IMR-90 (cell line): ENCODE measurements around the gene B9D1. TPM values are rescaled to one million over a fixed set of nuclear protein-coding genes. Genes with fewer than 3 reads are reported as not detected.

ENCODE experiments used
- ATAC-seq: fragments of 200-7000 bp; cut with Tn5 transposase; 2 replicates; pipeline ENCODE4 v1.9.1; 2020; ENCODE audit warnings: low read depth, mild to moderate bottlenecking, moderate library complexity
- BruUV-seq: library from RNA; stranded (reverse); fragments of 400-500 nt; replicated peaks from 2 replicates; lab custom pipeline; 2021; lab: Mats Ljungman, UMichigan
- CTCF ChIA-PET: fragments of 300-600 bp; formaldehyde crosslinking; extraction: SDS; loops from one replicate; lab custom pipeline; 2021; ENCODE audit warnings: antibody characterized with exemption; lab: Yijun Ruan, JAX
- POLR2A ChIA-PET: fragments of 300-600 bp; sonication (Branson Sonifier 250); formaldehyde crosslinking; loops from one replicate; lab custom pipeline; 2022; ENCODE audit warnings: antibody characterized with exemption; ENCODE audit not compliant: unreplicated experiment; lab: Charles Lee
- DNase-seq: peaks from one replicate; pipeline ENCODE4 v3.0.0; 2013
- H2AFZ ChIP-seq: replicated peaks from 2 replicates; pipeline ENCODE3; 2013; ENCODE audit warnings: low read length, mild to moderate bottlenecking; ENCODE audit not compliant: poor library complexity
- H2AK5ac ChIP-seq: 2 replicates; pipeline ENCODE4 v1.6.1; 2013; ENCODE audit warnings: low read depth, low read length, inconsistent platforms
- H2AK9ac ChIP-seq: replicated peaks from 2 replicates; pipeline ENCODE3; 2013; ENCODE audit warnings: mild to moderate bottlenecking, low read depth, low read length, moderate library complexity; ENCODE audit not compliant: poor library complexity
- H2BK120ac ChIP-seq: 2 replicates; pipeline ENCODE4 v1.6.1; 2013; ENCODE audit warnings: low read depth, low read length, inconsistent platforms
- H2BK15ac ChIP-seq: 3 replicates; pipeline ENCODE4 v1.6.1; 2013; ENCODE audit warnings: low read depth, low read length, inconsistent platforms
- H2BK20ac ChIP-seq: 2 replicates; pipeline ENCODE4 v1.6.1; 2013; ENCODE audit warnings: low read depth, mild to moderate bottlenecking, inconsistent platforms, low read length, moderate library complexity
- H2BK5ac ChIP-seq: 2 replicates; pipeline ENCODE4 v1.6.1; 2013; ENCODE audit warnings: mild to moderate bottlenecking, low read depth, low read length, inconsistent platforms; ENCODE audit not compliant: poor library complexity, severe bottlenecking
- H3K14ac ChIP-seq: replicated peaks from 2 replicates; pipeline ENCODE4 v1.6.1; 2013; ENCODE audit warnings: low read depth, low read length, inconsistent platforms
- H3K18ac ChIP-seq: 2 replicates; pipeline ENCODE4 v1.6.1; 2013; ENCODE audit warnings: low read depth, low read length, control low read depth
- H3K23ac ChIP-seq: 2 replicates; pipeline ENCODE4 v1.6.1; 2013; ENCODE audit warnings: low read depth, low read length, inconsistent platforms
- H3K27ac ChIP-seq: 2 replicates; pipeline ENCODE4 v1.5.1; 2013; ENCODE audit warnings: mild to moderate bottlenecking, control low read depth, low read length; ENCODE audit not compliant: insufficient read depth
- H3K27me3 ChIP-seq: 2 replicates; pipeline ENCODE4 v1.6.1; 2013; ENCODE audit warnings: low read length; ENCODE audit not compliant: control insufficient read depth, insufficient read depth
- H3K36me3 ChIP-seq: 2 replicates; pipeline ENCODE4 v1.6.1; 2013; ENCODE audit warnings: low read length, mixed read lengths; ENCODE audit not compliant: control insufficient read depth, insufficient read depth
- H3K4ac ChIP-seq: 2 replicates; pipeline ENCODE4 v1.6.1; 2013; ENCODE audit warnings: low read depth, low read length, inconsistent platforms
- H3K4me1 ChIP-seq: 2 replicates; pipeline ENCODE4 v1.6.1; 2013; ENCODE audit warnings: low read length, mixed read lengths; ENCODE audit not compliant: control insufficient read depth, insufficient read depth
- H3K4me2 ChIP-seq: 2 replicates; pipeline ENCODE4 v1.6.1; 2013; ENCODE audit warnings: low read depth, mild to moderate bottlenecking, control low read depth, low read length, moderate library complexity
- H3K4me3 ChIP-seq: 2 replicates; pipeline ENCODE4 v1.5.1; 2013; ENCODE audit warnings: low read depth, mild to moderate bottlenecking, control low read depth, low read length, moderate library complexity; ENCODE audit not compliant: insufficient read depth
- H3K56ac ChIP-seq: 2 replicates; pipeline ENCODE4 v1.6.1; 2013; ENCODE audit warnings: low read length, inconsistent platforms; ENCODE audit not compliant: insufficient read depth; ENCODE audit errors: extremely low read depth
- H3K79me1 ChIP-seq, 2 experiments: 2 replicates each; pipeline ENCODE4 v1.6.1; 2013; ENCODE audit warnings: low read length in 2 of 2, inconsistent platforms in 1 of 2, low read depth in 1 of 2
- H3K9ac ChIP-seq: 2 replicates; pipeline ENCODE4 v1.6.1; 2013; ENCODE audit warnings: low read depth, low read length, control low read depth
- H3K9me1 ChIP-seq: 2 replicates; pipeline ENCODE4 v1.6.1; 2013; ENCODE audit warnings: low read length, inconsistent platforms; ENCODE audit not compliant: insufficient read depth
- H3K9me3 ChIP-seq: 2 replicates; pipeline ENCODE4 v1.6.1; 2013; ENCODE audit warnings: low read length; ENCODE audit not compliant: control insufficient read depth, insufficient read depth
- H4K20me1 ChIP-seq: 2 replicates; pipeline ENCODE4 v1.6.1; 2013; ENCODE audit warnings: low read length, inconsistent platforms; ENCODE audit not compliant: insufficient read depth
- H4K5ac ChIP-seq: 2 replicates; pipeline ENCODE4 v1.6.1; 2013; ENCODE audit warnings: mild to moderate bottlenecking, low read depth, low read length, control low read depth
- H4K8ac ChIP-seq, 2 experiments: 2 replicates each; pipeline ENCODE4 v1.6.1; 2013; ENCODE audit warnings: low read depth in 2 of 2, low read length in 2 of 2, control low read depth in 1 of 2, inconsistent platforms in 1 of 2
- H4K91ac ChIP-seq: 2 replicates; pipeline ENCODE4 v1.6.1; 2013; ENCODE audit warnings: low read depth, low read length, inconsistent platforms; ENCODE audit not compliant: insufficient read depth
- FOS ChIP-seq: fragments of 150-350 bp; IDR thresholded peaks from 2 replicates; pipeline ENCODE4 v1.6.1; 2016; ENCODE audit warnings: low read depth, low read length
- RCOR1 ChIP-seq: IDR thresholded peaks from 2 replicates; pipeline ENCODE4 v1.6.1; 2012; ENCODE audit warnings: mild to moderate bottlenecking, low read length, improper control_type of control experiment; ENCODE audit not compliant: insufficient replicate concordance
- WGBS, 2 experiments: methylation state at CpG; one replicate each; pipeline versions ENCODE4 v1.1.5 to v1.1.7; 2013; ENCODE audit warnings: missing lambda C conversion rate in 2 of 2; ENCODE audit not compliant: insufficient read length in 1 of 2; ENCODE audit errors: extremely low coverage in 2 of 2; 5-methylcytosine and 5-hydroxymethylcytosine counted together
- dilution Hi-C: fragments of 300-500 bp; cut with HindIII; formaldehyde crosslinking; loops from one replicate; pipeline ENCODE4 v1.14.3; 2018; ENCODE audit warnings: low sequenced_read_pairs; ENCODE audit not compliant: unreplicated experiment
- in situ Hi-C: fragments of 300-500 bp; cut with MboI; formaldehyde crosslinking; loops from 3 replicates; pipeline ENCODE4 v1.14.3; 2019; ENCODE audit warnings: low sequenced_read_pairs, inconsistent platforms, mixed read lengths
- intact Hi-C: fragments of 100-400 bp; cut with micrococcal nuclease; formaldehyde crosslinking; loops from 2 replicates; pipeline ENCODE4 v1.10.0; 2022
- polyA plus RNA-seq, 3 experiments: library from polyadenylated mRNA; depleted of rRNA; stranded (reverse); fragments of >200 nt; gene quantifications; 2 replicates each; pipeline ENCODE4 v1.2.3, GENCODE V29; 2012; ENCODE audit warnings: low replicate concordance in 1 of 3
- total RNA-seq: library from RNA; depleted of rRNA; stranded (reverse); fragments of >200 nt; gene quantifications from 2 replicates; pipeline ENCODE4 v1.2.3, GENCODE V29; 2012

B9D1 gene
- total and polyA plus RNA-seq, 2 of the 4 experiments (the other 2 are of a cell fraction): 42.5 to 43.8 TPM

DNA sequence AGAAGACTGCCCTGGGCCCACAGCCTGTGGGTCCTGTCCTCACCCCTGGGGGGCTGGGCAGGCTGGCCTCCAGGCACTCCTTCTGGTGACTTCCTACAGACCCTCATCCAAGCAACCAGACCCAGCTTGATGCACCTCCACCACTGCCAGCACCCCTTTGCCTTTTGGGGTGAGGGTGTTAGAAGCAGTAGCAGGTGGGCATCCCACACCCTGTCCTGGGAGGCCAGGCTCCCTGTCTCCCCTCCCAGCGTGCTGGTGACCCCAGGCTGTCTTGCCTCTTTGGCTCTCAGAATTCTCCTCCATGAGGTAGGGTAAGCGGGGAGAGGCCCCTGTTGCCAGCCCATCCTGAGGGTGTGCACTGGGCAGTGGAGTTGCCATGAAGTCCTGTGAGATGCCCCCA, 33.4 kb downstream of the B9D1 start:
- POLR2A ChIA-PET: no interaction called here
- dilution Hi-C loops: no loop called here
- CTCF ChIA-PET: interaction anchor here (1.6 kb wide), 1 partner anchor 17 kb away, joined by 4 read pairs; no protein-coding TSS in a partner anchor

More for the DNA sequence above, 33.4 kb downstream of the B9D1 start:
- Histone ChIP-seq H3K4ac (peak overlapping the region; percentile 35; the same call in 1 of the 2 replicates), H4K20me1 (peaks cover 4% of the 10 kb centered on the region; the same call in 1 of the 2 replicates), H3K4me3 (no peak overlapping the region), H4K5ac (no peak overlapping the region), H2AK5ac (peak overlapping the region; percentile 28; the same call in 1 of the 2 replicates), H3K9ac (no peak overlapping the region), H3K79me1 (peaks cover 0 to 33% of the 10 kb centered on the region in 2 experiments; a peak in 2 of 4 replicates), H2BK5ac (peak overlapping the region; percentile 1), H3K27ac (no peak overlapping the region), H4K91ac (no peak overlapping the region; the same call in 1 of the 2 replicates), H2BK120ac (no peak overlapping the region), H2AK9ac (no peak overlapping the region), H3K23ac (no peak overlapping the region), H3K4me1 (peaks cover 35% of the 10 kb centered on the region), H2BK20ac (0 out of 2 replicates have a peak overlapping the region, but pooled peaks have one; percentile 35), H3K18ac (no peak overlapping the region), H3K9me3 (no peaks in the 10 kb centered on the region), H3K36me3 (peaks cover 11% of the 10 kb centered on the region; the same call in 1 of the 2 replicates), H3K27me3 (no peaks in the 10 kb centered on the region), H3K4me2 (no peak overlapping the region), H2AFZ (no peak overlapping the region), H3K56ac (no peak overlapping the region), H3K9me1 (peaks cover 38% of the 10 kb centered on the region), H4K8ac (no peak overlapping the region), H3K14ac (no peak overlapping the region), H2BK15ac (no peak overlapping the region)
- ATAC-seq (no peak), DNase-seq (no peak)
- WGBS, 2 experiments: no CpG with 5 or more reads among the region's 2 CpGs
- no TSS peak for BruUV-seq
- TF ChIP-seq FOS (no peak), RCOR1 (no peak)
- in situ Hi-C loops: no loop called here
- intact Hi-C loops: no loop called here
